G401 (cell line): ENCODE data around the gene CD83. TPM values are rescaled to one million over a fixed set of nuclear protein-coding genes. Genes with fewer than 3 reads are reported as not detected.

Experiments
- DNase-seq: peaks from one replicate; pipeline ENCODE4 v3.0.0-alpha.2; 2015; ENCODE audit warnings: low spot score
- in situ Hi-C: cut with HindIII; loops from 2 replicates; pipeline ENCODE4 v1.10.0; 2016; ENCODE audit warnings: low sequenced_read_pairs, mixed read lengths
- total RNA-seq: library from RNA; depleted of rRNA; stranded (reverse); fragments of >200 nt; shearing (Covaris generic); gene quantifications from 2 replicates; pipeline ENCODE4 v1.2.3, GENCODE V29; 2014

Gene CD83
- total RNA-seq, 1 experiment from 2014 or later: 0.14 TPM

GRCh38 chr6:14118446-14118845 is 874 bp downstream of the CD83 start:
- peak; percentile 57 for DNase-seq
- in situ Hi-C loops: no loop called here

- in situ Hi-C loops: no loop called here
- DNase-seq: no peak
These were observed 2.2 kb downstream of the CD83 start for GRCh38 chr6:14119784-14120183.

GRCh38 chr6:14120546-14120945 is 3.0 kb downstream of the CD83 start:
- DNase-seq: no peak
- in situ Hi-C loops: no loop called here

- in situ Hi-C loops: no loop called here
These were observed 4.4 kb downstream of the CD83 start for GRCh38 chr6:14121936-14122344.

GRCh38 chr6:14123386-14124111 is 6.0 kb downstream of the CD83 start:
- DNase-seq: no peak
- in situ Hi-C loops: no loop called here

More at GRCh38 chr6:14121936-14122344, 4.4 kb downstream of the CD83 start:
- no peak for DNase-seq

GRCh38 chr6:14125346-14125745 is 7.8 kb downstream of the CD83 start:
- no peak for DNase-seq
- in situ Hi-C loops: no loop called here

- in situ Hi-C loops: no loop called here
- DNase-seq: peak; percentile 80
These were observed 8.6 kb downstream of the CD83 start for GRCh38 chr6:14126191-14126590.

GRCh38 chr6:14127611-14128010 is 10.0 kb downstream of the CD83 start:
- no peak for DNase-seq
- in situ Hi-C loops: no loop called here

GRCh38 chr6:14128012-14128411 is 10.4 kb downstream of the CD83 start:
- no peak for DNase-seq
- in situ Hi-C loops: no loop called here

- in situ Hi-C loops: no loop called here
- DNase-seq: no peak
These were observed 11.2 kb downstream of the CD83 start for GRCh38 chr6:14128746-14129145.

- in situ Hi-C loops: no loop called here
- peak; percentile 91 for DNase-seq
These were observed 12.0 kb downstream of the CD83 start for GRCh38 chr6:14129575-14129974.

GRCh38 chr6:14130435-14131075 is 13.0 kb downstream of the CD83 start:
- DNase-seq: no peak
- in situ Hi-C loops: no loop called here

GRCh38 chr6:14131579-14131978 is 14.0 kb downstream of the CD83 start:
- in situ Hi-C loops: no loop called here
- no peak for DNase-seq

- no peak for DNase-seq
- in situ Hi-C loops: no loop called here
These were observed 14.8 kb downstream of the CD83 start for GRCh38 chr6:14132244-14132920.

GRCh38 chr6:14132921-14133275 is 15.3 kb downstream of the CD83 start:
- DNase-seq: no peak
- in situ Hi-C loops: no loop called here

GRCh38 chr6:14134211-14134910 is 16.8 kb downstream of the CD83 start:
- in situ Hi-C loops: no loop called here

GRCh38 chr6:14135893-14136539 is 18.4 kb downstream of the CD83 start:
- in situ Hi-C loops: no loop called here
- DNase-seq: no peak

More at GRCh38 chr6:14134211-14134910, 16.8 kb downstream of the CD83 start:
- DNase-seq: no peak

- DNase-seq: no peak
- in situ Hi-C loops: no loop called here
These were observed 21.2 kb downstream of the CD83 start for GRCh38 chr6:14138701-14139215.
